NCI-H2029 (cell line): ENCODE results near the gene AFF4.
"Not testable (repeated sequence)": the region's sequence is repeated elsewhere in the genome, so short reads cannot be mapped to it uniquely, and the experiment has no call there.

ENCODE experiments used
- DNase-seq: peaks from one replicate; lab custom pipeline; 2025; lab: John Stamatoyannopoulos, UW

Gene AFF4

GRCh38 chr5:132886064-132886823 is 77.2 kb downstream of the AFF4 start:
- no peak for DNase-seq

GRCh38 chr5:132884548-132884947 is 78.9 kb downstream of the AFF4 start:
- no peak for DNase-seq

GRCh38 chr5:132883261-132883834 is 80.1 kb downstream of the AFF4 start:
- peak; percentile 55 for DNase-seq

GRCh38 chr5:132877938-132878337 is 85.5 kb downstream of the AFF4 start:
- peak; percentile 29 for DNase-seq

- no peak for DNase-seq
Measured at GRCh38 chr5:132877466-132877865, 86.0 kb downstream of the AFF4 start.

GRCh38 chr5:132876020-132876759 is 87.2 kb downstream of the AFF4 start:
- DNase-seq, result no peak

- DNase-seq, result no peak
Measured at GRCh38 chr5:132873930-132874271, 89.5 kb downstream of the AFF4 start.

GRCh38 chr5:132873119-132873929 is 90.1 kb downstream of the AFF4 start, which contains the start of gene LEAP2:
LEAP2 (plus strand) TSS chr5:132873668; CDS start chr5:132873695, 27 bp downstream.
- no peak for DNase-seq

- DNase-seq, result no peak
Measured at GRCh38 chr5:132872788-132873118, 90.7 kb downstream of the AFF4 start.

GRCh38 chr5:132871459-132872284 is 91.8 kb downstream of the AFF4 start:
- no peak for DNase-seq

- DNase-seq, result no peak
Measured at GRCh38 chr5:132870801-132871200, 92.6 kb downstream of the AFF4 start.

- DNase-seq, result no peak
Measured at GRCh38 chr5:132868754-132869153, 94.7 kb downstream of the AFF4 start.

GRCh38 chr5:132867046-132867451 is 96.4 kb downstream of the AFF4 start:
- DNase-seq, result no peak

- DNase-seq, result peak; percentile 99
Measured at GRCh38 chr5:132866342-132867045, 96.9 kb downstream of the AFF4 start, which contains the start of the genes GDF9 and UQCRQ. GDF9 (minus strand) TSS chr5:132866469; CDS start chr5:132864533, 1,936 bp downstream. UQCRQ (plus strand) TSS chr5:132866642; CDS start chr5:132866882, 240 bp downstream.

GRCh38 chr5:132865668-132866341 is 97.6 kb downstream of the AFF4 start:
- DNase-seq, result no peak

- DNase-seq, result no peak
Measured at GRCh38 chr5:132860742-132861141, 102.7 kb downstream of the AFF4 start.

- no peak for DNase-seq
Measured at GRCh38 chr5:132859889-132860437, 103.5 kb downstream of the AFF4 start.

GRCh38 chr5:132856011-132856410 is 107.4 kb downstream of the AFF4 start:
- no peak for DNase-seq

- DNase-seq, result not testable (repeated sequence)
Measured at GRCh38 chr5:132854992-132855391, 108.4 kb downstream of the AFF4 start.

GRCh38 chr5:132854301-132854700 is 109.1 kb downstream of the AFF4 start:
- no peak for DNase-seq
